AG10803 (cell line): ENCODE measurements around the gene KRTAP10-2.
"Not testable (repeated sequence)": the region's sequence is repeated elsewhere in the genome, so short reads cannot be mapped to it uniquely, and the experiment has no call there.

ENCODE experiments used
- DNase-seq: peaks from one replicate; pipeline ENCODE4 v3.0.0; 2010; ENCODE audit warnings: low read depth
- H3K4me3 ChIP-seq: 2 replicates; pipeline ENCODE4 v1.5.1; 2011; ENCODE audit warnings: mild to moderate bottlenecking, low read length, control low read depth
- CTCF ChIP-seq: conservative IDR thresholded peaks from 2 replicates; pipeline ENCODE4 v1.5.1; 2011; ENCODE audit warnings: mild to moderate bottlenecking, low read length, control low read depth, inconsistent platforms

Gene KRTAP10-2

GRCh38 chr21:44556879-44557278, 5.6 kb upstream of the KRTAP10-2 start:
- no peak for TF ChIP-seq CTCF
- H3K4me3 ChIP-seq: no peak overlapping the region
- DNase-seq: no peak

GRCh38 chr21:44555200-44555875, 4.0 kb upstream of the KRTAP10-2 start:
- no peak for DNase-seq
- TF ChIP-seq CTCF: no peak
- no peak overlapping the region for H3K4me3 ChIP-seq

GRCh38 chr21:44552681-44553080, 1.4 kb upstream of the KRTAP10-2 start:
- DNase-seq: no peak
- no peak for TF ChIP-seq CTCF
- no peak overlapping the region for H3K4me3 ChIP-seq

GRCh38 chr21:44552136-44552535, 831 bp upstream of the KRTAP10-2 start:
- DNase-seq: no peak
- H3K4me3 ChIP-seq: no peak overlapping the region
- TF ChIP-seq CTCF: no peak

- H3K4me3 ChIP-seq: no peak overlapping the region
- no peak for TF ChIP-seq CTCF
- no peak for DNase-seq
These were observed 498 bp downstream of the KRTAP10-2 start for GRCh38 chr21:44550807-44551206.

GRCh38 chr21:44550285-44550684, 1.0 kb downstream of the KRTAP10-2 start:
- not testable (repeated sequence) for DNase-seq, H3K4me3 ChIP-seq

GRCh38 chr21:44549525-44550211, 1.6 kb downstream of the KRTAP10-2 start:
- DNase-seq: no peak
- TF ChIP-seq CTCF: no peak
- no peak overlapping the region for H3K4me3 ChIP-seq
